Hematopoietic multipotent progenitor cell treated with erythropoietin and hydrocortisone succinate and interleukin-3 and kit ligand, for 15 days (in vitro differentiated cells): ENCODE results near the gene DAAM2.

Source experiments
- DNase-seq: peaks from one replicate; pipeline ENCODE4 v3.0.0-alpha.2; 2015; ENCODE audit warnings: low spot score

The DAAM2 gene

DNA sequence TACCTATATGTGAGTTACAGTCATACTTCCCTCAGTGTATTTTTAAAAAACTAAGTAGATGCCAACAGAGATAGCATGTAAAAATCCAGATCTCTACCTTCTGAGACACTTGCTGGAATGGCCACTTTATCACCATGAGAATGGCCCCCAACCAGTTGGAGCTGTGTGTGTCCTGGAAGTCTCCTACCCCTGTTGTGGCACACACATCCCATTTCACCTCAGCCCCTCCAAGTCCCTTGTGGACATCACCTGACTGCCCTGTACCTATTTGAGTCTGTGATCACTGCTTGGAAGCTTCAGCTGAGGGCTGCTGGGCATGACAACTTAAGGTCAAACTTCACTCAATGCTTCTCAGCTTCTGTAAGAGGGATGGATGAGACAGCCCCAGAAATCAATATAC, 118.0 kb downstream of the DAAM2 start:
- DNase-seq: no peak

DNA sequence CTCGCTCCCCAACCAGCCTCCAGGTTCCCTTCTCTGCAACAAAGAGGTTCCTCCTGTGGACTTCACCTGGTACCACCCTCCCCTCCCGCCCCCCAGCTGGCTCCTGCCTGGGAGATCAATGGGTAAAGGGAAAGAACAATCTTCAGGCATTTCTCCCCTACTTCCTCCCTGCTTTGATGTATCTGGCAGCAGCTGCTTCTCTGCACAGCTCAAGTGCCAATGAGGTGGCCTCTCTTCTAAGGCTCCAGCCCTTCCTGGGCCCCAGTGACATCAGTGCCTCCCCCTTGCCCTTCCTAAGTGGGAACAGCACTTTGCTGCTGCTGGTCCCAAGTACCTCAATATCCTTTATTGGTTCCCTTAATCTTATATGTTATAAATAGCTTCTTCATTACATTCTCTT, 118.6 kb downstream of the DAAM2 start:
- DNase-seq: no peak

DNA sequence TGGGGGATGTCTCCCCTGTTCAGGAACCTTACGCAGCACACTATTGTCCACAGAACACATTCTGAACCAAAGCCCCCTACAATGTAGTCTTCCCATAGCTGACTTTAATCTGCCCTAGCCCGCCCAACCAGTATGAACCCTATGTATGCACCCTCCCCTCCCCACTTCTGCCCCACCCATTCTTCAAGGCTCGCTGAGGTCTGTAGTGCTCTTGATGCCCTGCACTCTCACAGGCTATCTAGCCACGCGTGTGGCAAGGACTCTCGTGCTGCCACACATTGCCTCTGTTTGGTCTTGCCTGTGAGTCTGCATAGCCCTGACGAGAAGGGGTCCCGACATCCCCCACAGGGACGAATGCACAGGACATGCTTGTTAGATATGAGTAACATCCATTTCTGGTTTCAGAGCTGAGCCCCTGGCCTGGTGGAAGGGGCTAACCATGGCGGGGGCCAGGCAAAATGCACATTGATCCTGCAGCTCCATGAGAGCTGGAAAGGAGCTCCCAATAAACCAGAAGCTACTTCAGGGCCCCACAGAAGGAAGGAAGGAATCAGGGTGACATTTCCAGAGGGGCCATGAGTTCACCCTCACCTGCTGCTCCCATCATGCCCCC, 119.4 kb downstream of the DAAM2 start:
- no peak for DNase-seq

DNA sequence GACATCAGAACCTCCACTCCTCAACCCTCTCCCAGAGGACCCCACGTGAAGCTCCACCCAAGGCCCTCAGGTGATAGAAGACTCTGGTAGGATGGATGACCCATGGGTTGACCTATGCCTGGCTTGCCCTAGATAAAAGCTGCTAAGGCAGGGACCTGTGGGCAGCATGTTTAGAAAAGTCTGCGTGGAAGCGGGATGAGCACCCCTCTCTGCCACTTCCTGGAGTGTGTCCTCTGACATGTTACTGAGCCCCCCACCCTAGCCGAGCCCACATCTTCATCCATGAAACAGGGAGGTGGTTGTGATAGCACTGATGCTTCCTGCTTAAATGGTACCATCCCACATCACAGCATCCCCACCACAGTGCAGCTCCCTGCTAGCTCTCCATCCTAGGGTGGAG, 120.3 kb downstream of the DAAM2 start:
- DNase-seq: no peak

DNA sequence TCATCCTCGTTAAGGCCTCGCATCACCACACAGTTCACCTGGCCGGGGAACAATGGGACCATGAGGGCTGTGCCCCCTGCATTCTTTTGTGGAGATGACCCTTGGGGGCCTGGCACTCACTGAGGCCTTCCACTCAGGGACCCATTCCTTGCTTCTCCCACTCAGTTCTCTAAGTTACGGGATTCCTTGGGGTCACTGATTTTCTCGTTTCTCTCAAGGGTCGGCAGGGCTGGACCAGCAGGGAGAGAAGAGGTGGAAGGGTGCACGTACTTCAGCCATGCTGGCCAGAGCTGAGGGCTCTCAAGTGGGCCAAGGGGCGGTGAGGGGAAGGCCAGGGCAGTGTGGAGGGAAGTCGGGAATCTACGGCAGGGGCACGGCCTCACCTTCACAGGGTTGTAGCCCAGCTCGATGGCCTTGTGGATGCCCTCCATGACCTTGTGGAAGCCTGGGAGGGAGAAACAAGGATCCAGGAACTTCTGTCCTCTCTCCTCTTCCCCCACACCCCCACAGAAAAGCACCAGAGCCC, 121.3 kb downstream of the DAAM2 start:
- no peak for DNase-seq

DNA sequence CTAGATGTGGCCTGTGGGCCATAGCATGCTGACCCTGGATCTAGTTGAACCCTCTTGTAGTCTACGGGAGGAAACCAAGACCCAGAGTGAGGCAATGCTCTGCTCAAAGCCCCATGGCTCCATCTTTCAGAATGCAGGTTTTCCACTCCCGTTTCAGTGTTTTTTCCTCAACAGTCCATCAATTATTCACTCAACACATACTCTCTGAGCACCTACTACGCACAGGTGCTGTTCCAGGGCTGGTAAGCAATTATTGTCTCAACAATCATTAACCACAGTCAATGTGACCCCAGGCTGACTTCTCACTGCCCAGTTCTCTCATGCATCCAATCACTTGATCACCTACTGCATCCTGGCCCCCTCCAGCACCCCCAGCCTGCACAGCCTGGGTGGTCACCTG, 122.1 kb downstream of the DAAM2 start:
- no peak for DNase-seq

DNA sequence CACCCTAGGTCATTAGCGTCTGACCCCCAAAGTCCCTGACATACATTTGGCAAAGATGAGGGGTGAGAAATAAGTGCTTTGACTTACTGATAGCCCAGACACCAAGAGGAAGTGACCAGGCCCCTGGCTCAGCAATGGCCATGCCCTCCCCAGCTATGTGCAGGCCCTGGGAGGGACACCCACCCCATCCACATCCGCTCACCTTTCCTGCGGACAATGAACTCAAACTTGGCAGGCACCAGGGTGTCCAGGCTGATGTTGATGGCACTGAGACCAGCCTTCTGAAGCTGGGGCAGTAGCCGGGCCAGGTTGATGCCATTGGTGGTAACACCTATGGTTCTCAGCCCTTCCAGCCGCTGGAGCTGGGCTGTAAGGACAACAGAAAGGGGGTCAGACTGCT, 123.7 kb downstream of the DAAM2 start:
- DNase-seq: no peak

DNA sequence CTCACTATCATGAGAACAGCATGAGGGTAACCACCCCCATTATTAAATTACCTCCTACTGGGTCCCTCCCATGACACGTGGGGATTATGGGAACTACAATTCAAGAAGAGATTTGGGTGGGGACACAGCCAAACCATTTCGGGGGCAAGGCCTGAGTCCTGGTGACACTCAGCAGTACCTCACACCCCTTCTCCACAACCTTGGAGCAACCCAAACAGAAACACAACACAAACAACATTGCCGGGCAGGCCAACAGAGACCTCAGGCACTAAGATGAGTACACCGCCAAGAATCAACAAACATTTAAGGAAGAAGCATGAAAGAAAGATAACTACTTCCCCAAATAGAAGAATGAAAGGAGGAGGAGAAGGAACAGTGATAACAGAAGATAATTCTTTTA, 125.2 kb downstream of the DAAM2 start:
- no peak for DNase-seq

DNA sequence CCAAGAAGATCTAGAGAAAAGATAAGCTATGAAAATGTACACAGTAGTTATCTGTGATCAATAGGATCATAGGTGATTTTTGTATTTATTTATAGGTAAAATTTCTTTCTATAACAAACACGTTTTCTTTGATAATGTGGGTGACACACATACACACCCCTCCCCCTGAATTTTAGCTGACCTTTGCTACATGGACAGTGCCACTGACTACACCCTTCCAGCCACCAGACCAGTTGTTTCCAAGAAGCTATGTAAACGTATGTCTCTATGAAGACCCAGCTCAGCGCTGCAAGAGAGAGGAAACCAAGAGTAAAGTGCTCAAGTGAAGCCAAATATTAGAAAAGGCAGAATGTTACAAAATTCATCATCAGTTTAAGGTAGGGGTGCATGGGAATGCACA, 125.8 kb downstream of the DAAM2 start:
- no peak for DNase-seq

DNA sequence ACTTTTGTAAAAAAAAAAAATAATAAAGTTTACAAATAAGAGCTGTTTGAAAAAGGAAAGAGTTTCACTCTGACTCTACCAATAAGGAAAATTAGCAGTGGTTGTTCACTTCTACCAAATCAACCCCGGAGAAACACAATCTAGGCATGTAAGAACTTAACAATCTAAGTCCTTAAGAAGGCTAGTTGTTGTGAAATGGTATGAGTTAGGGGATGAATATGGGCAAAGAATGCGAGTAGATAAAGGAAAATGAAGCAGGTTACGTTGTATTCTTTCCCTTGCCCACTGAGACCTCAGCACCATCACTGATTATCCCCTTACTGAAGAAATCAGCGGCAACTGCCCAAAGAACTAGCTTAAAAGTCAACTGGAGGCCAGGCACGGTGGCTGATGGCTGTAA, 126.7 kb downstream of the DAAM2 start:
- no peak for DNase-seq

DNA sequence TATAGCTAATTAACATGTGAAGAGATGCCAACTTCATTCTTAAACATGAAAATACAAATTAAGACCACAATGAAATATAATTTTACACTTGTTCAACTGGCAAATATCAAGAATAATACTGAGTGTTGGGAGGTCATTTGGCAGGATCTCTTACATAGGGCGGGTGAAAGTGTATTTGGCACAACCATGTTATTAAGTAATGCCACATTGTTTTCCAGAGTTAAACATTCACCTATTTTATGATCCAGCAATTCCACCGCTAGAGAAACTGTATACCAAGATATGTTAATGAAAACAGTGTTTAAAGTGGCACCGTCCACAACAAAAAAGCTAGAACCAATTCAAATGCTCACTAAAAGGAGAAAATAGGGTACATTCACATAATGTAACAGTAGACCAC, 128.0 kb downstream of the DAAM2 start:
- no peak for DNase-seq

DNA sequence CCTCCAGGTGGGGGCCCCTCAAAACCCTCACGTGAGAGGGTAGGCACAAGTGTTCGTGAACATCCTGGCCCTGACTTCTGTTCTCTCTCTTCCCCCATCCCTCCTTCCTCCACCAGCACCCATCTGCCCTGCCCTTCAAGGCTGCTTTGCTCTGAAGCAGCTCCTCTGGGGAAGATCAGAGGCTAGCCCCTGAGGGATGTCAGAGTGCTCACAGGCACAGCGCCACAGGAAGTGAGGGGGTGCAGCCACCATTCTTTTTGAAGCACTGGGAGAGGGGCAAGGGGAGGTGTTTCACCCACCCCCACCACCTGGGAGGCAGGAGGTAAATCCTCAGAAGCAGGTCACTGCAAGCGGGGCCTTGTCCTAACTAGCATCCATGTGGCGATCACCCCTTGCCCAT, 130.6 kb downstream of the DAAM2 start:
- no peak for DNase-seq

DNA sequence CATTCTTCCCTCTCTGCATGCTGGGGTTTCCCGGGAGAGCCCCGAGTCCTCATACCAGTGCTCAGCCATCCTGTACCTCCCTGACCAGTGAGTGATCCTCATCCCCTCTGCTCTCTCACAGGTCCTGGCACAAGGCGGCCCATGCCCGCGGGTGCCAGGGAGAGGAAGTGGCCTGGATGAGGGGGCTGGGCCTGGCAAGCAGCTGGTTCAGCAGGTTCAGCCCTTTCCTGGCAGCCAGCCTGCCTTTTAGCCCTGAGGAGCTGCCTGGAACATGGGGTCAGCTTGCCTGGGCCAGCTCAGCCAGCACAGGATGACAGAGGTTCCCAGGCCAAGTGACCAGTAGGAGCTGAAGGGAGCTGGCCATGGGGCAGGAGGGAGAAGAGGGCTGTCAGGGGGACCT, 131.2 kb downstream of the DAAM2 start:
- DNase-seq: no peak

DNA sequence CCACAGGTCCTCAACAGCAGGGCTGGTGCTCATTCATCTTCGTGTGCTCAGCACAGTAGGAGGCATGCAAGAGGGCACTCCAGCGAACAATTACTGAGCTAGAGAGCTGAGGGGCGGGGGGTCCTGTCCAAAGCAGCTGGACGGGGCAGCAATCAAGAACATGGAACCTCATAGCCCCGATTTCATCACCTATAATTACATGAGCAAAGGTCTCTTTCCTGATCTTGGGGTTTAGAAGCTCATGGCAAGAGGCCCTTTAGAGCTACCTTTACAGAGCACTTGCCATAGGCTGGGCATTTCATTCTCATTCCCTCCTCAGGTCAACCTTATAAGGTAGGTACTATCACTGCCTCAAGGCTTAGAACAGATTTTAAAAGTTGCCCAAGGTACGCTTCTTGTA, 131.7 kb downstream of the DAAM2 start:
- no peak for DNase-seq

DNA sequence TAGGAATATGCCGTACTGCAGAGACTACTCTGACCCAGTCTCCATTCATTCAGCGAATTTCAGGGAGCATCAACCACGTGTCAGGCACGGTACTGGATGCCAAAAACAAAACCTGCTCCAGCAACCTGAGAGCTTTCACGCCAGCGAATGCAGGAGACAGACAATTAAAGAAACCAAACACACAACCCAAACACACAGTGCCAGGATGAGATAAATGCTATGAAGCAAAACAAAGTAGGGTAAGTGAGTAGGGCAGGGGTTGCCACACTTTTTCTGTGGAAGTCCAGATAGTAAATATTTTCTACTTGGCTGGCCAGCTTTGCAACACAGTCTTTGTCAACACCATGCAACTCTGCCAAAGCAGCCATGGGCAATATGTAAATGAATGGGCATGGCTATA, 132.1 kb downstream of the DAAM2 start:
- no peak for DNase-seq

DNA sequence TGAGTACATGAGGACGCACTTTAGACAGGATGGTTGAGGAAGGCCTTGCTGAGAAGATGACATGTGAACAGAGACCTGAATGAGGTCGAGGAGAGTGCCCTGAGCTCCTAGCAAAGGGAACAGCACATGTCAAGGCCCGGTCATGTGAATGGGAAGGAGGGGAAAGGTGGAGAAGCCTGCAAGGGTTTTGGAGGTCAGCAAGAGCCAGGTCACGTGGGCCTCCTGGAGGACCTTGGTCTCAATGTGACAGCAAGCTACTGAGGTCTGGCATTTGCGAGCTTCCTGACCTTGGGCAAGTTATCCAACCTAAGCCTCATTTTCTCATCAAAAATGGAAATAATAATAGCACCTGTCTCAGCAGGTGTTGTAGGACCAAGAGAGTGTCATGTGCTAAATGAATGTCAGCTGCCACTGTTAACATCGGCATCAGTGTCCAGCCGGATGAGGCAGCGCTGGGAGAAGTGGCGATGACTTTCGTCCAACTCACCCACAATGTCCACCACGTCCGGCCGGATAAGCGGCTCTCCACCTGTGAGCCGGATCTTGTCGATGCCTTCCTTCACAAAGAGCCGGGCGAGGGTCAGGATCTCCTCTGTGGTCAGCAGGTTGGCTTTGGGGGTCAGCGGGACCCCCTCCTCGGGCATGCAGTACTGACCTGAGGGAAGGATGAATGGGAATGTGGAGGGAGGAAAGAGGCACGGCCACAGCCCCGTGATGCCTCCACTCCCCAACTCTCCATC, 133.2 kb downstream of the DAAM2 start:
- DNase-seq: no peak

DNA sequence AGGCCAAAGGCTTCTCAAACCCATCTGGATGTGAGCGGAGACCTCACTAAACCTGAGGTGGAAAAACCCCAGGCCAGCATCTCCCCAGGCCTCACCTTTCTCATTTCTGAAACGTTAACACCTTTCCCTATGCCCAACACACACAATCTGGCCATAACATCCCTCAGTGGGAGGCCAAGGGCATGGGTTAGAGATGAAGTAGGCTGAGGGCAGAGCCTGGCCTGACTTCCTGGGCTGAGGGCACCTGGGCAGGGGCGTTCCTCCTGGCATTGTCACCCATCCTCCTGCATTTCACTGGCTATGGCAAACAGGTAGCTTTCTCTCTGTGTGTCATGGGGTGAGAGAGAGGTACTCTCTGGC, 133.7 kb downstream of the DAAM2 start:
- DNase-seq: no peak

DNA sequence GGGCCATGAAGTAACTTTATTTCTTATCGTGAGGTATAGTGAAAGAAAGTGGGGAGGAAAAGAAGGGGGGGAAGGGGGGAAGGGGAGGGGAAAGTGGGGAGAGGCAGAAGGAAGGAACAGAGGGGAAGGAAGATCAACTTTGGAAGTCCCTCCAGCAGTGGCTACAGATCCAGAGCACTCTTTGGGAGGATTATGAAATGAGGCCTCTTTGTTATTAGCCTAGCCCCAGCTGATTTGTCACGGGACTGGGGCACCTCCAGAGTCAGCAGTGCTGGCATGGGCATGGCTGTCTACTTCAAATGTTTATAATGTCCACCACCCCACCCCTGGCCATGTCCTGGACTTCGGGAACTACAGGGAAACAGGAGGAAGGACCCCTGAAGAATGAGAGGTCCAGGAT, 134.5 kb downstream of the DAAM2 start:
- DNase-seq: no peak

DNA sequence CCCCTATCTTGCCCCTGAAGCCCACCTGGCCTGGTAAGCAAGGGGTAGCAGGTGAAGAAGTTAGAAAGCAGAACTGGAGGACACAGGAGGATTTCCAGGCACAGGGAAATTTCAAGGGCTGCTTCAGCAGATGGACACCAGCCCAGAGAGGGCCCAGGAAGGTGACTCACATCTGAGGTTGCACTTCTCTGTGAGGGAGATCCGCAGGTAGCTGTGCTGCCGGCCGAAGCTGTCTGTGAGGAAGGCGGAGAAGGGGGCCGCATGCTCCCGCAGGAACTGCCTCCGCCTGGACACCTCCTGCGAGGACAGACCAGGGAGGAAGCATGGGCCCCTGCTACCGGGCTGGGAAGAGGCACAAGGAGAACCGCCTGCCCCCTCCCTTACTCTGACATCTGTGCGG, 135.0 kb downstream of the DAAM2 start:
- DNase-seq: no peak

DNA sequence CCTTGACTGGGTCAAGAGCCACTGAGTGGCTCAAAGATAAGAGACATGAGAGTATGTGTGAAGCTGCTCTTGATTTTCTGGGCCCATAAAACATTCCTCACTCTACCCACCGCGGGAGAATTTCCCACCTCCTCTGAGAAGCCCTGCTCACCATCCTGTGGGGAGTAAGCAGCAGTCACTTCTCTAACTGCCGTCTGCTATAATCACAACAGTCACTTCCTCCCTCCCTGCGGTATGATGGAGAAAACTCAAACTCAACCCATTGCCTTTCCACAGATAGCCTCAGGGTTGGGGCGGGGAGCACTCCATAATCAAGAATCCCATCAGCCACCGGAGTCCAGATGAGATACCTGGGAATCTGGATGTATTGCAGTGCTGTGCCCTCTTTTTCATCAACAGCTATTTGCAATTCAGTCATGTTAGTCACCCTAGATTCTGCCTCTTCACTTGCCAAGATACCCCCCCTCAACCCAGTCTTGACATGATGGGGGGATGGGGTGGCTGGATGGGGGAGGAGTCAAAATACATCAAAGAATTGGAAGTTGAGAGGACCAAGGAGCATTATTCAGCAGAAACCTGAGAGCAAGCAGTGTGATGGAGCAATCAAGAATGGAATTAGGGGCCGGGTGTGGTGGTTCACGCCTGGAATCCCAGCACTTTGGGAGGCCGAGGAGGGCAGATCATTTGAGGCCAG, 137.0 kb downstream of the DAAM2 start:
- no peak for DNase-seq

DNA sequence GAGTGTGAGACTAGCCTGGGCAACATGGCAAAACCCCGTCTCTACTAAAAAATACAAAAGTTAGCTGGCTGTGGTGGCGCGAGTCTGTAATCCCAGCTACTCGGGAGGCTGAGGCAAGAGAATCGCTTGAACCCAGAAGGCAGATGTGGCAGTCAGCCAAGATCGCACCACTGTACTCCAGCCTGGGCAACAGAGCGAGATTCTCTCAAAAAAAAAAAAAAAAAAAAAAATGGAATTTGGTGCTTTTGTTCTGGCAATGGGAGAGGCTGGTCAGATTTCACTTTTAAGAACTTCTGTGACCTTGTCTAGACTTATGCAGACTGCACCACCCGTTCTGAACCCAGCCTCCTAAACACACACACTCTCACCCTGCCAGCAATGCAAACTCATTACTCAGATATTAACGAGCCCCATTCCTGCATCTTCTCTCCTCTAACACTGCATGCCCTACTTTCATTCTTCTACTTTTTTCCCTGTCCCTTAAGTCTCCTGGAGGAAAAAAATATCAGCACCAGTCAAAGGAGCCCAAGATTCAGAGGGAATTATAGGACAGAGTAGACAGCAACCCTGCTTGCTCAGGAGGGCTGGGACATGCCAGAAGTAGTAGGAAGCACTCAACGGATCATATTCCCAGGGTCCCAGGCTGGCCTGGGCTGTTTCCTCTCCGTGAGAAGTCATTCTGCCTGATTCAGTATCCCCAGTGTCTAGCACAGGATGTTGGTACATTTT, 137.7 kb downstream of the DAAM2 start:
- DNase-seq: no peak

DNA sequence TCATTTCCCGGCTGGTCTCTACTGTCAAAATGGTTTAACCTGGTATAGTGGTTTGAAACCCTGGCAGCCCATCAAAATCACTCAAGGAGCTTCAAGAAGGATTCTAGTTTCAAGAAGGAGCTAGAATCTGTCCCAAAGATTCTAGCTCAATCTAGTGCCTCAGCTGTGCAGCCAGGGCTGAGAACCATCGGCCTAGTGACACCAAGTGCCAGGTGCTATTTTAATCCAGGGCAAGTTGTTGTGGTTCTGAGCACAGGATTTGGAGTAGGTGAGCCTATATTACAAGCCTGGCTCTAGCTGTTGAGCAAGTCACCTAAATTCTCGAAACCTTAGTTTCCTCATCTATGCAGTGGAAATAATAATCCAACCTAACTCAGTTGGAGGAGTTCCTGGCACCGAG, 138.4 kb downstream of the DAAM2 start:
- no peak for DNase-seq

DNA sequence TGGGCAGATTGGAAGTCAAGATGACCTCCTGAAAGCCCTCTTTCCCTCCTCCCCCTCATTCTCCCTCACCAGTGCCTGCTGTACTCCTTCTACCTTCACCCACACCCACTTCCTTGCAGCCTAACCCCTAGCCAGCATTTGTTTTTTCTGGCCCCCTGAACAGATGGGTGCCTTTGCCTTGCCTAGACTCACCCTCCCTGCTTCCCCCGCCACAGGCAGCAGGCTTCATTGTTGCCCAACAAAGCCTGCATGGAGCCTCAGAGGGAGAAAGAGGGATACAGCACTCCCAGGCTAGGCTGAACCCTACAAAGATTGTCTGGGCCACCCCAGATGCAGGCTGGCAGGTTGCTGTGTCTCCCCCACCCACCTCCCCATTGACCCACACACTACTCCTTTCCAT, 139.4 kb downstream of the DAAM2 start:
- DNase-seq: no peak
